ENCODE results near the gene SLC25A21.

Gene SLC25A21

GRCh38 chr14:36856095-36856878 lies 316.1 kb downstream of the SLC25A21 start:
- H3K9me3 ChIP-seq (ENCODE audit: control insufficient read depth, insufficient read depth, low read length), result no peaks in the 10 kb centered on the region
- no peaks in the 10 kb centered on the region for H3K9me2 ChIP-seq (replicated peaks; ENCODE audit: control insufficient read depth, low read length)
- no peaks in the 10 kb centered on the region for H4K20me1 ChIP-seq (ENCODE audit: control insufficient read depth, insufficient read depth, low read depth, low read length)
- H3K4me3 ChIP-seq (ENCODE audit: low read length), result no peak overlapping the region
- H3K27me3 ChIP-seq (ENCODE audit: control insufficient read depth, low read length), result no peaks in the 10 kb centered on the region
- H3K36me3 ChIP-seq (ENCODE audit: control insufficient read depth, low read length), result no peaks in the 10 kb centered on the region
- H3F3A ChIP-seq (ENCODE audit: control insufficient read depth, insufficient read depth), result no peaks in the 10 kb centered on the region
- TF ChIP-seq EZH2phosphoT487 (IDR thresholded peaks at IDR 0.05; ENCODE audit: borderline replicate concordance, low read length) (no peak), CTCF (IDR thresholded peaks at IDR 0.05; ENCODE audit: low read depth, low read length, poor library complexity, severe bottlenecking) (no peak)
- no peak overlapping the region for H3K27ac ChIP-seq (ENCODE audit: low read depth, low read length)
- no peaks in the 10 kb centered on the region for H3K4me1 ChIP-seq (ENCODE audit: control insufficient read depth, low read length)
- H3K79me2 ChIP-seq (ENCODE audit: control insufficient read depth, low read length), result no peaks in the 10 kb centered on the region
- H3K4me2 ChIP-seq (ENCODE audit: low read length), result no peak overlapping the region

- Histone ChIP-seq H3K9me2 (replicated peaks; ENCODE audit: control insufficient read depth, low read length) (no peaks in the 10 kb centered on the region), H3K27ac (ENCODE audit: low read depth, low read length) (no peak overlapping the region), H4K20me1 (ENCODE audit: control insufficient read depth, insufficient read depth, low read depth, low read length) (no peaks in the 10 kb centered on the region), H3K4me1 (ENCODE audit: control insufficient read depth, low read length) (no peaks in the 10 kb centered on the region), H3K9me3 (ENCODE audit: control insufficient read depth, insufficient read depth, low read length) (no peaks in the 10 kb centered on the region), H3K36me3 (ENCODE audit: control insufficient read depth, low read length) (no peaks in the 10 kb centered on the region), H3F3A (ENCODE audit: control insufficient read depth, insufficient read depth) (no peaks in the 10 kb centered on the region), H3K4me3 (ENCODE audit: low read length) (no peak overlapping the region), H3K4me2 (ENCODE audit: low read length) (no peak overlapping the region), H3K27me3 (ENCODE audit: control insufficient read depth, low read length) (no peaks in the 10 kb centered on the region), H3K79me2 (ENCODE audit: control insufficient read depth, low read length) (no peaks in the 10 kb centered on the region)
- TF ChIP-seq EZH2phosphoT487 (IDR thresholded peaks at IDR 0.05; ENCODE audit: borderline replicate concordance, low read length) (no peak), CTCF (IDR thresholded peaks at IDR 0.05; ENCODE audit: low read depth, low read length, poor library complexity, severe bottlenecking) (no peak)
Measured at GRCh38 chr14:36855396-36855795, 317.0 kb downstream of the SLC25A21 start.

GRCh38 chr14:36852981-36853691 lies 319.3 kb downstream of the SLC25A21 start:
- Histone ChIP-seq H3K79me2 (ENCODE audit: control insufficient read depth, low read length) (no peaks in the 10 kb centered on the region), H3K4me1 (ENCODE audit: control insufficient read depth, low read length) (no peaks in the 10 kb centered on the region), H4K20me1 (ENCODE audit: control insufficient read depth, insufficient read depth, low read depth, low read length) (no peaks in the 10 kb centered on the region), H3K4me3 (ENCODE audit: low read length) (no peak overlapping the region), H3K27me3 (ENCODE audit: control insufficient read depth, low read length) (no peaks in the 10 kb centered on the region), H3K9me3 (ENCODE audit: control insufficient read depth, insufficient read depth, low read length) (no peaks in the 10 kb centered on the region), H3K36me3 (ENCODE audit: control insufficient read depth, low read length) (no peaks in the 10 kb centered on the region), H3K9me2 (replicated peaks; ENCODE audit: control insufficient read depth, low read length) (no peaks in the 10 kb centered on the region), H3K27ac (ENCODE audit: low read depth, low read length) (no peak overlapping the region), H3K4me2 (ENCODE audit: low read length) (no peak overlapping the region), H3F3A (ENCODE audit: control insufficient read depth, insufficient read depth) (no peaks in the 10 kb centered on the region)
- no peak for TF ChIP-seq EZH2phosphoT487 (IDR thresholded peaks at IDR 0.05; ENCODE audit: borderline replicate concordance, low read length)
- TF ChIP-seq CTCF (IDR thresholded peaks at IDR 0.05; ENCODE audit: low read depth, low read length, poor library complexity, severe bottlenecking), result no peak

Data from DOHH2 (cell line).